Inflammatory macrophage treated with lipopolysaccharide for 1 hour (primary cell): ENCODE measurements around the gene KBTBD13.
A peak's percentile ranks its signal among the peaks of the same experiment; 100 is the strongest.

Experiments used
- DNase-seq, 2 donors: peaks; one replicate each; pipeline ENCODE4 v3.0.0-alpha.2; 2020 to 2022

The KBTBD13 gene

GRCh38 chr15:65076486-65077290 lies at the start of gene KBTBD13:
KBTBD13 (plus strand) TSS chr15:65076746; CDS start chr15:65076816, 70 bp downstream.
- DNase-seq: no peak

- DNase-seq: no peak
These were observed 49.8 kb upstream of the KBTBD13 start for GRCh38 chr15:65026756-65027155.

GRCh38 chr15:65027593-65027992 lies 49.0 kb upstream of the KBTBD13 start:
- no peak for DNase-seq

- no peak for DNase-seq
These were observed 48.2 kb upstream of the KBTBD13 start for GRCh38 chr15:65028338-65028737.

- DNase-seq: peak; percentile 72 to 92
These were observed 47.4 kb upstream of the KBTBD13 start, which contains the start of gene MTFMT for GRCh38 chr15:65028921-65029735. MTFMT (minus strand) TSS chr15:65029639; CDS start chr15:65029613, 26 bp downstream.

- no peak for DNase-seq
These were observed 46.8 kb upstream of the KBTBD13 start for GRCh38 chr15:65029736-65030208.

- peak; percentile 61 to 64 for DNase-seq
These were observed 43.6 kb upstream of the KBTBD13 start for GRCh38 chr15:65032801-65033537.

- peak; percentile 48 to 50 for DNase-seq
These were observed 42.8 kb upstream of the KBTBD13 start for GRCh38 chr15:65033659-65034269.

GRCh38 chr15:65034719-65035118 lies 41.8 kb upstream of the KBTBD13 start:
- no peak for DNase-seq

- no peak for DNase-seq
These were observed 39.2 kb upstream of the KBTBD13 start for GRCh38 chr15:65037309-65037708.

GRCh38 chr15:65038428-65038827 lies 38.1 kb upstream of the KBTBD13 start:
- no peak for DNase-seq

GRCh38 chr15:65038836-65039235 lies 37.7 kb upstream of the KBTBD13 start:
- DNase-seq: no peak

GRCh38 chr15:65040461-65040860 lies 36.1 kb upstream of the KBTBD13 start:
- no peak for DNase-seq

GRCh38 chr15:65041787-65042186 lies 34.8 kb upstream of the KBTBD13 start:
- no peak for DNase-seq

- DNase-seq: no peak
These were observed 33.7 kb upstream of the KBTBD13 start for GRCh38 chr15:65042776-65043327.

- DNase-seq: peak; percentile 80 to 86
These were observed 32.3 kb upstream of the KBTBD13 start for GRCh38 chr15:65044218-65044617.

- DNase-seq: peak in 1 of 2 donors; percentile 52
These were observed 31.6 kb upstream of the KBTBD13 start, which contains the start of gene SLC51B for GRCh38 chr15:65044724-65045481. SLC51B (plus strand) TSS chr15:65045387; CDS start chr15:65050005, 4,618 bp downstream.

- no peak for DNase-seq
These were observed 28.3 kb upstream of the KBTBD13 start for GRCh38 chr15:65048241-65048640.

- peak; percentile 87 to 96 for DNase-seq
These were observed 27.1 kb upstream of the KBTBD13 start for GRCh38 chr15:65049418-65049840.

- DNase-seq: no peak
These were observed 26.3 kb upstream of the KBTBD13 start for GRCh38 chr15:65050270-65050669.

- DNase-seq: no peak
These were observed 25.3 kb upstream of the KBTBD13 start for GRCh38 chr15:65051266-65051665.
